H1 (cell line): Measurements from ENCODE around the gene ELF4. TPM values are rescaled to one million over a fixed set of nuclear protein-coding genes. Genes with fewer than 3 reads are reported as not detected.

ENCODE experiments used
- CTCF ChIA-PET: fragments of 300-600 bp; sonication (Branson Sonifier 250); formaldehyde crosslinking; loops from one replicate; lab custom pipeline; 2021; ENCODE audit not compliant: partially characterized antibody; lab: Charles Lee
- POLR2A ChIA-PET: fragments of 300-600 bp; sonication (Branson Sonifier 250); formaldehyde crosslinking; loops from one replicate; lab custom pipeline; 2021; ENCODE audit warnings: inconsistent platforms; ENCODE audit not compliant: partially characterized antibody; lab: Charles Lee
- DNase-seq, 2 experiments: peaks; one replicate each; pipeline versions ENCODE4 v3.0.0 to v3.0.0-alpha.2; 2010 to 2022; ENCODE audit warnings: low spot score in 2 of 2, low read depth in 1 of 2, mixed read lengths in 1 of 2
- FAIRE-seq: peaks from 2 replicates; lab custom pipeline; 2011; peaks lifted over from hg19 to GRCh38; lab: Jason Lieb, UNC
- H2AFZ ChIP-seq: 2 replicates; pipeline ENCODE4 v1.8.1; 2012; ENCODE audit warnings: low read length, inconsistent platforms
- H2AK5ac ChIP-seq: 2 replicates; pipeline ENCODE4 v1.6.1; 2013; ENCODE audit warnings: low read depth, low read length
- H2BK120ac ChIP-seq: replicated peaks from 2 replicates; pipeline ENCODE3; 2013; ENCODE audit warnings: low read depth, low read length, inconsistent platforms
- H2BK12ac ChIP-seq: 2 replicates; pipeline ENCODE4 v1.6.1; 2013; ENCODE audit warnings: low read depth, low read length
- H2BK15ac ChIP-seq: 2 replicates; pipeline ENCODE4 v1.6.1; 2013; ENCODE audit warnings: low read length
- H2BK20ac ChIP-seq: 2 replicates; pipeline ENCODE4 v1.6.1; 2013; ENCODE audit warnings: low read length
- H2BK5ac ChIP-seq: 2 replicates; pipeline ENCODE4 v1.6.1; 2013; ENCODE audit warnings: low read depth, low read length
- H3K14ac ChIP-seq: 2 replicates; pipeline ENCODE4 v1.6.1; 2013; ENCODE audit warnings: inconsistent platforms; ENCODE audit not compliant: insufficient read length
- H3K18ac ChIP-seq: 2 replicates; pipeline ENCODE4 v1.6.1; 2013; ENCODE audit warnings: low read length; ENCODE audit errors: extremely low read depth
- H3K23ac ChIP-seq: 2 replicates; pipeline ENCODE4 v1.6.1; 2013; ENCODE audit warnings: inconsistent platforms; ENCODE audit not compliant: insufficient read length
- H3K23me2 ChIP-seq: 2 replicates; pipeline ENCODE4 v1.6.1; 2013; ENCODE audit warnings: low read depth, low read length
- H3K27ac ChIP-seq: 2 replicates; pipeline ENCODE4 v1.6.1; 2011; ENCODE audit warnings: low read depth, low read length, inconsistent platforms
- H3K27me3 ChIP-seq, 4 experiments: replicated peaks in 1 of 4; 1 replicate in 1 of 4; 2 replicates in 3 of 4; pipeline versions ENCODE4 v1.6.1 to v1.8.1; 2011 to 2013; ENCODE audit warnings: low read length in 3 of 4, mild to moderate bottlenecking in 3 of 4, inconsistent platforms in 2 of 4, mixed read lengths in 2 of 4, moderate library complexity in 1 of 4; ENCODE audit not compliant: control insufficient read depth in 3 of 4, insufficient read depth in 3 of 4; ENCODE audit errors: extremely low read depth in 1 of 4
- H3K36me3 ChIP-seq, 4 experiments: 2 replicates each; pipeline versions ENCODE4 v1.6.1 to v1.8.1; 2011 to 2013; ENCODE audit warnings: mild to moderate bottlenecking in 4 of 4, low read length in 3 of 4, moderate library complexity in 2 of 4, control low read depth in 1 of 4, inconsistent platforms in 1 of 4; ENCODE audit not compliant: insufficient read depth in 4 of 4, control insufficient read depth in 2 of 4
- H3K4ac ChIP-seq: replicated peaks from 2 replicates; pipeline ENCODE3; 2013; ENCODE audit warnings: low read length, low read depth, mixed read lengths, inconsistent platforms; ENCODE audit not compliant: insufficient read length
- H3K4me1 ChIP-seq, 4 experiments: replicated peaks in 1 of 4; 1 replicate in 1 of 4; 2 replicates in 3 of 4; pipeline versions ENCODE4 v1.6.1 to v1.8.1; 2011 to 2013; ENCODE audit warnings: low read length in 3 of 4, inconsistent platforms in 2 of 4, mixed read lengths in 1 of 4; ENCODE audit not compliant: insufficient read depth in 4 of 4, control insufficient read depth in 3 of 4
- H3K4me2 ChIP-seq, 2 experiments: 2 replicates each; pipeline versions ENCODE4 v1.6.1 to v1.8.1; 2011 to 2013; ENCODE audit warnings: low read depth in 2 of 2, low read length in 2 of 2, control low read depth in 1 of 2, inconsistent platforms in 1 of 2, mild to moderate bottlenecking in 1 of 2; ENCODE audit not compliant: insufficient read depth in 1 of 2
- H3K4me3 ChIP-seq, 4 experiments: fragments of 200-600, 300-600 bp in 1 of 4; sonication (generic), shearing (Covaris generic), sonication (Bioruptor Twin) in 1 of 4; 2 replicates each; pipeline versions ENCODE4 v1.5.1 to v1.8.1; 2011 to 2016; ENCODE audit warnings: low read length in 4 of 4, low read depth in 3 of 4, control low read depth in 2 of 4, inconsistent platforms in 2 of 4, mild to moderate bottlenecking in 2 of 4, mixed read lengths in 1 of 4, moderate library complexity in 1 of 4; ENCODE audit not compliant: insufficient read depth in 2 of 4; ENCODE audit errors: extremely low read depth in 1 of 4
- H3K56ac ChIP-seq: replicated peaks from 2 replicates; pipeline ENCODE3; 2013; ENCODE audit warnings: low read depth, mild to moderate bottlenecking, mixed read lengths, low read length, inconsistent platforms; ENCODE audit not compliant: insufficient read length
- H3K79me1 ChIP-seq: 2 replicates; pipeline ENCODE4 v1.6.1; 2013; ENCODE audit warnings: low read depth, low read length, control low read depth
- H3K79me2 ChIP-seq, 2 experiments: 2 replicates each; pipeline versions ENCODE4 v1.6.1 to v1.8.1; 2012 to 2013; ENCODE audit warnings: low read length in 2 of 2, mild to moderate bottlenecking in 2 of 2, inconsistent platforms in 1 of 2; ENCODE audit not compliant: insufficient read depth in 2 of 2, control insufficient read depth in 1 of 2
- H3K9ac ChIP-seq, 4 experiments: replicated peaks in 1 of 4; 1 replicate in 1 of 4; 2 replicates in 3 of 4; pipeline versions ENCODE4 v1.6.1 to v1.8.1; 2011 to 2013; ENCODE audit warnings: low read depth in 3 of 4, low read length in 3 of 4, control low read depth in 2 of 4, mild to moderate bottlenecking in 2 of 4, moderate library complexity in 2 of 4, inconsistent platforms in 1 of 4; ENCODE audit errors: extremely low read depth in 1 of 4
- H3K9me3 ChIP-seq, 2 experiments: 2 replicates each; pipeline versions ENCODE4 v1.6.1 to v1.8.1; 2012 to 2013; ENCODE audit warnings: mild to moderate bottlenecking in 2 of 2, moderate library complexity in 2 of 2, control low read depth in 1 of 2, inconsistent platforms in 1 of 2, low read depth in 1 of 2, low read length in 1 of 2, mixed read lengths in 1 of 2; ENCODE audit not compliant: insufficient read depth in 2 of 2
- H4K20me1 ChIP-seq, 2 experiments: replicated peaks in 1 of 2; 2 replicates each; pipeline versions ENCODE3 to v1.8.1; 2011 to 2013; ENCODE audit warnings: inconsistent platforms in 2 of 2, low read length in 2 of 2, mild to moderate bottlenecking in 1 of 2; ENCODE audit not compliant: insufficient read depth in 2 of 2, control insufficient read depth in 1 of 2
- H4K5ac ChIP-seq: 2 replicates; pipeline ENCODE4 v1.6.1; 2013; ENCODE audit warnings: low read length, low read depth, mixed read lengths, inconsistent platforms; ENCODE audit not compliant: insufficient read length
- H4K8ac ChIP-seq: 2 replicates; pipeline ENCODE4 v1.8.0; 2013; ENCODE audit warnings: mild to moderate bottlenecking, moderate library complexity, low read length, inconsistent platforms; ENCODE audit not compliant: insufficient read depth; ENCODE audit errors: extremely low read depth
- H4K91ac ChIP-seq: replicated peaks from 2 replicates; pipeline ENCODE3; 2013; ENCODE audit warnings: low read length, mixed read lengths, inconsistent platforms; ENCODE audit not compliant: insufficient read length
- FOSL1 ChIP-seq: IDR thresholded peaks from 2 replicates; pipeline ENCODE4 v1.6.1; 2011; ENCODE audit warnings: mild to moderate bottlenecking, low read depth, low read length, moderate library complexity; ENCODE audit not compliant: insufficient read depth
- WGBS, 2 experiments: shearing (Covaris generic) in 1 of 2; methylation state at CpG; one replicate each; pipeline versions ENCODE4 v1.1.6 to v1.1.7; 2013 to 2015; ENCODE audit warnings: low lambda C conversion rate in 2 of 2, mixed read lengths in 2 of 2, inconsistent platforms in 1 of 2, low coverage in 1 of 2, missing lambda C conversion rate in 1 of 2; ENCODE audit not compliant: insufficient replicate concordance in 2 of 2, insufficient coverage in 1 of 2, insufficient read length in 1 of 2; ENCODE audit errors: extremely low coverage in 1 of 2, missing lambda C conversion rate in 1 of 2; 5-methylcytosine and 5-hydroxymethylcytosine counted together
- polyA plus RNA-seq, 7 experiments: library from polyadenylated mRNA; depleted of rRNA in 3 of 7; stranded (reverse) in 5 of 7; unstranded in 2 of 7; fragments of >200 nt in 5 of 7; fragments of 200-250 nt in 2 of 7; gene quantifications; 1 replicate in 5 of 7; 2 replicates in 1 of 7; 4 replicates in 1 of 7; pipeline versions ENCODE4 v1.2.1 to v1.2.3, GENCODE V29; 2011 to 2013; ENCODE audit warnings: missing spikeins in 2 of 7, mixed read lengths in 2 of 7
- total RNA-seq: library from RNA; stranded (reverse); fragmentation: NEBNext Ultra II Directional; extraction: Animal tissue kit (Norgen Biotek cat#: 25700); gene quantifications from 2 replicates; pipeline ENCODE4 v1.2.1, GENCODE V29; 2021

ELF4 gene
- total and polyA plus RNA-seq, 2 of the 8 experiments (the other 6 are each of a cell fraction or from before 2014, with no cell fraction given): 1.8 to 2.0 TPM

DNA sequence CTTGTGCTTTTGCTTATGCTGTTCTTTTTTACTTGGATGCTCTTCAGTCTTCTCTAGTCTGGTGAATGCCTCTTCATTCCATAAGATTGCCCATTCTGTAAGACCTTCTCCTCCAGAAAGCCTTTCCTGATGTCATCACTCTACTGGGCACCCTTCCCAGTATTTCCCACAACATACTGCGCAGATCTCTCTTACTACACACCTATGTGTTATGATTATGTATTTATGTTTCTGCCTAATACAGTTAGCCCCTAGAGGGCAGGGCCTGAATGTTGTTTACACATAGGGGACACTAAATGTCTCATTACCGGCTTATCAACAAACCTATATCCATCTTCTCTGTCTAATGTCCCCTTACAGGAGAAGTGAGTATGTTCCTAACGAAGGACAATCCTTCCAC, 34.2 kb upstream of the ELF4 start:
- Histone ChIP-seq H3K27me3 (no peaks in the 10 kb centered on the region), H3K56ac (no peak overlapping the region), H3K23me2 (no peaks in the 10 kb centered on the region), H2AK5ac (no peak overlapping the region), H3K4me1 (no peaks in the 10 kb centered on the region; a peak in 2 of 7 replicates), H2BK120ac (no peak overlapping the region), H3K36me3 (peaks cover 0 to 22% (median 10%) of the 10 kb centered on the region in 4 experiments; a peak in 5 of 8 replicates), H3K9me3 (no peaks in the 10 kb centered on the region), H2BK5ac (no peak overlapping the region), H3K27ac (no peak overlapping the region), H3K9ac (no peak overlapping the region), H3K79me2 (no peaks in the 10 kb centered on the region), H2BK12ac (no peak overlapping the region), H4K91ac (no peak overlapping the region), H3K18ac (no peak overlapping the region), H3K4me2 (no peak overlapping the region), H4K5ac (no peak overlapping the region), H3K23ac (no peak overlapping the region), H3K4me3 (no peak overlapping the region), H4K20me1 (peaks cover 0 to 3% of the 10 kb centered on the region in 2 experiments), H3K4ac (no peak overlapping the region), H3K14ac (no peak overlapping the region), H2BK15ac (no peak overlapping the region), H3K79me1 (no peaks in the 10 kb centered on the region), H4K8ac (no peak overlapping the region), H2BK20ac (no peak overlapping the region), H2AFZ (no peak overlapping the region)
- DNase-seq (no peak), FAIRE-seq (no peak)
- ChIA-PET POLR2A (interaction anchor here (0.6 kb wide), 1 partner anchor 13 kb away, joined by 3 read pairs; no protein-coding TSS in a partner anchor), CTCF (no interaction called here)
- 85% methylated on average over 2 of the region's 3 CpGs; no CpG with 5 or more reads in 1 of the 2 experiments for WGBS, 2 experiments
- TF ChIP-seq FOSL1: no peak
